Kasumi-1 (cell line): ENCODE data around the gene PITPNM1.
A peak's percentile ranks its signal among the peaks of the same experiment; 100 is the strongest.
"Not testable (repeated sequence)": the region's sequence is repeated elsewhere in the genome, so short reads cannot be mapped to it uniquely, and the experiment has no call there.

Experiments used
- DNase-seq, 2 experiments: peaks; one replicate each; lab custom pipeline; 2025; lab: John Stamatoyannopoulos, UW

Gene PITPNM1

GRCh38 chr11:67466367-67466766, 38.8 kb downstream of the PITPNM1 start:
- no peak for DNase-seq

- DNase-seq, result not testable (repeated sequence)
Measured at GRCh38 chr11:67465530-67465929, 39.6 kb downstream of the PITPNM1 start.

GRCh38 chr11:67465189-67465510, 40.0 kb downstream of the PITPNM1 start:
- no peak for DNase-seq

DNA sequence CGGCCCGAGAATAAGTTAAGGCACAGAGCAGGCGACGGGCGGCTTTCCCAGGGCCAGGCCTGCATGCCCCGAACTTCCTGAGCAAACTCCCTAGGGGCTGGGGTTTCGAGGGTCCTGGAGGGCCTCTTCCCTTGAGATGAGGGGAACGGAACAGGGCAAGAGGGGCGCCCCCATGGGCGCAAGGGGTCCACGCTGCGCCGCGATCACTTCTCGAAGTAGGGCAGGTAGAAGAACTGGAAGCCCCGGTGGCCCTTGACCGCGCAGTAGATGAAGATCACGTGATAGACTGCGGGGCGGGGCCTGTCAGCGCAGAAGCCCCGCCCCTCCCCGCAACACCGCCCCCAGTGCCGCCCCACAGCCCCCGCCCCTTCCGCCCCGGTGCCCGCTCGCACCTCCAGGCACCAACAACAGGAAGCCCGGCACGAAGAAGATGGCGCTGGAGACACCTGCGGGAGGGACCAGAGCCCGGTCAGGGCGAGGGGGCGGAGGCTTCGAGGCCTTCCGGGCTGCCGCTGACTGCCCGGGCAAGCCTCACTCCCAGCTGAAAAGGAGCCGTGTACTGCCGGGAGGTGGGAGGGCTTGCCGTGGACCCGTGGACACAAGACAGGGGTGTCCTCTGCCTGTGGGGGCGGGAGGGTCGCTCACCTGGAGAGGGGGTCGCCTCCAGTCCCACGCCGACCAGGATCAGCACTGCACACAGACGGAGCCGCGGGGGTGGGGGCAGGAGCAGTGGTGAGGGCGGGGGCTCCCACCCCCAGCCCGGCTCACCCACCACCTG, 40.6 kb downstream of the PITPNM1 start:
- peak; percentile 82 to 86 for DNase-seq

DNA sequence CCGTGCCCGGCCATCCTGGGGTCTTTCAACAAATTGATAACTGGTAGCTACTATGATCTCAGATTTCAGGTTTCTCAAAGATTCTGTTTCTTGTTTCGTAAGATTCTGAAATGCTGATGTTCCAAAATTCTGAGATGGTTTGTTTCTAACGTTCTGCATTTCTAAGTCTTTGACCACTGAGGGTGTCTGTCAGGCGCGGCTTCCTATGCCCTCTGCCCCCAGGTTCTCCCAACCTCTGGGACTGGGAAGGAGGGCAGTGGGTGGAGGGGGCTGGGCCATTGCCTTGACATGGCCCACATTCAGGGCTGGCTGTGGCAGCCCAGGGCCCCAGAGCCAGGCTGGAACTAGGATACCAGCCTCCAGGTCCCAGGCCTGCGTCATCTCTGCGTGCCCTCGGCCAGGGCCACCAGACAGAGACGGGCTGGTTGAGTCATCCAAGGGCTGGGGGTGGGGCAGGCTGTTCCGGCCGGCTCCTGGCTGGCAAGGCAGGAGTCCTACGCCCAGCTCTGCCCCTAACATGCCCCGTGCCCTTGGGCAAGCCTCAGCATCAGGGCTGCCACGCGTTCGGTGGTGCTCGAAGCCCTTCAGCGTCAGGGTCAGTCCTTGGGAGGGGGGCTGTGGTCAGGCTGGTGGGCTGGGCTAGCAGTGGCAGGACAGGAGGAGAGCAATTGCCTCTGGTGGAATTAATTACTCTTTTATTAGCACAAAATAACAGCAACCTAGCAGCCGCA, 41.3 kb downstream of the PITPNM1 start:
- no peak for DNase-seq

GRCh38 chr11:67463186-67463585, 42.0 kb downstream of the PITPNM1 start:
- no peak for DNase-seq

DNA sequence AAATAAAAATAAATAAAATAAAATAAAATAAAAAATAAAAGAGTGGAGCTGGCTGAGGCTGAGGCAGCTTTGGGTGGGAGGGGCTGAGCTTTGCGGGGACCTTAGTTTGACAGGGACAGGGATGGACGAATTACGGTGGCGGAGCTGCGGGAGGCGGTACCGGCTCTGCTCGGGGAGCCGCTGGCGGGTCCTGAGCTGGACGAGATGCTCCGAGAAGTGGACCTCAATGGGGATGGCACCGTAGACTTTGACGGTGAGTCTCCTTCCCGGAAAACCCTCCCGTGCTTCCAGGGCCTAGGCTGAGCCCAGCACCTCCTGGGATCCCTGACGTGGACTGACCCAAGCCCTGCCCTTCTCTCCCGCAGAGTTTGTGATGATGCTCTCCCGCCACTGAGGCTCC, 46.9 kb downstream of the PITPNM1 start:
- DNase-seq, result no peak

GRCh38 chr11:67457453-67457852, 47.7 kb downstream of the PITPNM1 start:
- DNase-seq, result no peak

DNA sequence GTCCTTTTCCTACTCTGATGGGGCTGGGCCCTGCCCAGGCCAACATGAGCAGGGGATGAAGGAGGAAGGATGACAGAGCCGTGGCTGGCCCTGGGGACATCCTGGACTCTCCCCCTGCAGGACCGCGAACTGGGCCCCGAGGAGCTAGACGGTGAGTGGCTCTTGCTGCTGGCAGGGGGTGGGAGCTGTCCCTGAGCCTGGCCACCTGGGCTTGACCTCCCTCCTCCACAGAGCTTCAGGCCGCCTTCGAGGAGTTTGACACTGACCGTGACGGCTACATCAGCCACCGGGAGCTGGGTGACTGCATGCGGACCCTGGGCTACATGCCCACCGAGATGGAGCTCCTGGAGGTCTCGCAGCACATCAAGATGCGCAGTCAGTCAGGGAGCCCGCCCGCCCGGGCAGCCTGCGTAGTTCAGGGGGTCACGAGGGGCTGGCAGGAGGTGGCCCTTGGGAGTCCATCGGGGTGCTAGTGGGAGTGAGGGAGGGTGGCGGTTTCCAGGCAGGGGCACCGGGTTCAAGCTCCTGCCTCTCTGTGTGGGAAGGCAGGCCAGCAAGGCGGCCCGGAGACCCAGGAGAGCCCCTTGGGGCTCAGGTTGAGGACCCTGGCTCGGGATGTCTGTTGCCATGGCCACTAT, 49.0 kb downstream of the PITPNM1 start:
- DNase-seq, result no peak

DNA sequence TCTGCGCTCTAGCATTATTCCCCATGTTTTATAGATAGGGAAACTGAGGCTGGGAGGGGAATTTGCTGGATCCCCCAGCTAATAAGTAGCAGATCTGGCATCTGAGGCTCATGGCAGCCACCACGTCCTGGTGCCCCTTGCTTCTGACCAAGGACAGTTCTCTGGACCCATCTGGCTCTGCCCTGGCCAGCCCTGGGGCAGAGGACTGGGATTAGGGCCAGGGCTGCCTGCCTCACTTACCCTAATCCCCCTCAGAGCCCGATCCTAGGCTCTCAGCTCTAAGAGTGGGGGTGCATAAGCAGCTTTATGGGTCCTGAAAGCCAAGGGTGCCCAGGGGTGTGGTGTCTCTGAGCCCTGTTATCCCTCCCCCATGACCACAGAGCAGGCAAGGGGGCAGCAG, 50.1 kb downstream of the PITPNM1 start, which contains the start of gene CABP4:
CABP4 (plus strand) TSS at position 301 of the 400 bp plus-strand sequence; CDS start at position 371, 70 bp downstream.
- no peak for DNase-seq

GRCh38 chr11:67453816-67454732, 51.1 kb downstream of the PITPNM1 start:
- no peak for DNase-seq

DNA sequence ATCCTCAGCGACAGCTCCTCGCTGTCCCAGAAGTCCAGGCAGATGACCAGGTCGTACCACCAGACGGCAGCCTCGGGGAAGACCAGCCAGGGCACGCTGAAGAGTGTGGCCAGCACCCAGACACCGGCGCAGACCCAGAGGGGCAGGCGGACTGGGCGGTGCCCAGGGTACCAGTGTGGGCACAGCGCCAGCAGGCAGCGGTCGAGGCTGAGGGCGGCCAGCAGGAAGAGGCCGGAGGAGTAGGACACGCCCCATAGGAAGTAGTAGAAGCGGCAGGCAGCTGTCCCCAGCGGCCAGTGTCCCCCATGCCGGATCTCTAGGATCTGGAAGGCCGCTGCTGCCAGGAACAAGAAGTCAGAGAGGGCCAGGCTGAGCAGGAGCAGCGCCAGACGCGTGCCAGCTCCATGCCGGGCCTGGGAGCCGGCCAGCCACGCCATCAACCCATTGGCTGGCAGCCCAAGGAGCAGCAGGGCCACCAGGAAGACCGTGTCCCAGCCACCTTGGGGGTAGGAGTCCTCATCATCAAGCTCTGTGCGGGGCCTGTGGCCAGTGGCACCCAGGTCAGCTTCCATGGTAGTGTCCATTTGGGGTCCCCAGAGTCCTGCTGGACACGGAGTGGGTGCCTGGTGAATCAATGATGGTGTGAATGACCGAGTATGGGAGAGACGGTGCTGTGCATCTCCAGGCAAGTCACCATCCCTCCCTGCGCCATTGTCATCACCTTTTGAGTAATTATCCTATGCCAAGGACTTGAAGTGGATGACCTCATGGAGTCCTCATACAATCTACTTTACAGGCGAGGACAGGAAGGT, 52.8 kb downstream of the PITPNM1 start, which contains the start of gene GPR152:
GPR152 (minus strand) TSS at position 589 of the 812 bp plus-strand sequence; CDS start at position 584, 5 bp downstream.
- DNase-seq, result no peak

- DNase-seq, result no peak
Measured at GRCh38 chr11:67451658-67451976, 53.5 kb downstream of the PITPNM1 start.

DNA sequence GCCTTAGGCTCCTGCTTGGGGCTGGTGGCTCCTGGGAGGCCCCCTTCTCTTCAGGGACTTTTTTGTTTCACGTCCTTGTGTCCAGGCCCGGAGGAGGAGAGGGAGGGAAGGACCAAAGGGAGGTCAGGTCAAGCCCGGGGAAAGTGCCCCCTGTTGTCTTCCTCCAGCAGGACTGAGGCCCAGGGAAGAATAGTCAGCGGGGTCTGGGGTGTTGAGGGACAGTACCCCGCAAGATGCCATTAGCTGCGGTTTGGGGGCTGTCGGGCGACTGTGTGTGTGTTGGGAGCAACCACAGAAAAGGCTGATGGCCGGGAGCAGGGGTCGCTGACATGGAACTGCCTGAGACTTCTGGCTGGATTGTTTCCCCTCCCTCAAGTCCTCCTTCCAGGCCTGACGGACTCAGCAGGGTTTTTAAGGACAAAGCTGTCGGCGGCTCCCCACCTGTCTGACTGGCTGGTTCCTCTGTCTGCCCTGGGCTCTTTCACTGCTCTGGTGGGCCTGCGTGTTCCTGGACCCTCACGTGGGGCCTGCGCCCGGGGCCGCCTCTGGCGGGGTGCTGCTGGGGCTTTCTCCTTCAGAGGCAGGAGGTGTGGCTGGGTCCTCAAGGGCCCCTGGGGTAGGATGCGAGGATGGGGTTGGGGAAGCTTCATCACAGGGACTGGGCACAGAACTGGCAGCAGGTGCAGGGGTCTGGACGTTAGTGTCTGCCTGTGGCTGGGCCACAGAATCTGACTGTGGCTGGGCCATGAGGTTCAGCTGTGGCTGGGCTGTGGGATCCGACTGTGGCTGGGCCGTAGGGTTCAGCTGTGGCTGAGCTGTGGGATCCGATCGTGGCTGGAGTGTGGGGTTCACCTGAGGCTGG, 54.1 kb downstream of the PITPNM1 start:
- DNase-seq, result no peak

DNA sequence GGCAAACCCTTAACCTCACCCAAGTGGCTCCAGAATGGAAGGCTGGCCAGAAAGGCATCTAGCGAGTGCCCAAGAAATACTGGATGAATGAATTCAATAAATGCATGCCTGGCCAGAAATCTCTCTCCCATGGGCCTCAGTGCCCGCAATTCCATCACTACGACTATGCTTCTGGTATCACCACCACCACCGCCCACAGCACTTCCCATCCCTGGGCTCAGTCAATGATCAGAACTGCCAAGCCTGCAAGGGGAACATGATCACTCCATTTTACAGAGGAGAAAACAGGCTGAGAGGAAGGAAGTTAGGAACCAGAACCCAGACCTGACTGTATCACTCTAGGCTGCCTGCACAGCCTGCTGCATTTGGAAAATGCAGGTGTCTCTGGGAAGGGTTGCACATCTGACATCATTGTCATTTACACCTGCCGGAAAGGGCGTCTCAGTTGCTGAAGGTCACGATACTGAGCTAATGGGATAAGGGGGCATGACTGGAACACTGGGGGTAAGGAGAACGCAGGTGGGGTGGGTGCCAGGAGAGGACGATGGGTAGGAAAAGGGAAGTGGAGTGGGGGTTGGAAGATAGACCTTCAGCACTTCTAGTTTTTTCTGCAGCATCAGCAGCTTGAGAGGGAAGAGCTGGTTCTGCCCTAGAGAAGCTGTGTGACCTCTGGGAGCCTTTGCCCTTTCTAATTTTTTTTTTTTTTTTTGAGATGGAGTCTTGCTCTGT, 55.9 kb downstream of the PITPNM1 start:
- peak; percentile 31 to 38 for DNase-seq

- DNase-seq, result no peak
Measured at GRCh38 chr11:67448220-67448609, 56.9 kb downstream of the PITPNM1 start.

- no peak for DNase-seq
Measured at GRCh38 chr11:67445515-67445914, 59.6 kb downstream of the PITPNM1 start.

GRCh38 chr11:67442504-67443404, 62.4 kb downstream of the PITPNM1 start:
- DNase-seq, result no peak
